ENCODE measurements around the gene RCAN1.

DNA sequence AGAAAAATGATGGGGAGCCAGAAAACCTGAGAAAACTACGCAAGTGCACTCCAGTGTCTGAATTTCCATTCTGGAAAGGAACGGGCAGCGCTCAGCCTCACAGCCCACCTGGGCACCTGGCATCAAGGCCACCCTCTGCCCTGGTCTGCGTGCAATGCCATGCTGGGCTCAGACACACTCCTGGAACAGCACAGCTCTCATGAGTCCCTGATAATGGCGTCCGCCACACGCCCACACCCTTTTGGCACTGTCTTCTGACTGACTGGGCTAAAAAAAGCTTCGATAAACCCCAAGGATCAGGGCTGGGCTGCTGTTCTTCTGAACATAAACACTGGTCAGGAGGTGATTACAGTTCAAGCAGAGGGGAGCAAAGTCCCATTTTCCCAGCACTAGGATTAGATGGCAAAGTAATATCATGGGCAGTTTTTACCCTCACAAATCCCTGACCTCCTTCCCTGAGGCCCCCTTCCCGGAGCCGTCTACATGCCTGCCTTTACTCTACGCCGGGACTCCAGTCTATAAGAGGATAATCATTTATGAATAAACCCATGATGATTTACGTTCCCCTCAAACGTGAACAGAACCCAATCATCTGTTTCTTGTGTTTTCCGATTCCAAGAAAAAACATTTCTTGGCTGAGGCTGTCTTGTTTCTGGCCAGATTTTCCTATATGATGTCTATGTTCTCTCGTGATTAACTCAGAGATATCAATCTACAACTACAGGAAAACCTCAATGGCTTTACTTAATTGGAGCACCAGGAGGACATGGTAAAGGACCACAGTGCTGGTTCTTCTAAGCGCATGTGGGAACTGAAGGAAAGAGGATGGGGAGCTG is 22.6 kb downstream of the RCAN1 start:
- no peak for TF ChIP-seq EP300 (IDR thresholded peaks at IDR 0.05)
- TF ChIP-seq, protein P1, sequence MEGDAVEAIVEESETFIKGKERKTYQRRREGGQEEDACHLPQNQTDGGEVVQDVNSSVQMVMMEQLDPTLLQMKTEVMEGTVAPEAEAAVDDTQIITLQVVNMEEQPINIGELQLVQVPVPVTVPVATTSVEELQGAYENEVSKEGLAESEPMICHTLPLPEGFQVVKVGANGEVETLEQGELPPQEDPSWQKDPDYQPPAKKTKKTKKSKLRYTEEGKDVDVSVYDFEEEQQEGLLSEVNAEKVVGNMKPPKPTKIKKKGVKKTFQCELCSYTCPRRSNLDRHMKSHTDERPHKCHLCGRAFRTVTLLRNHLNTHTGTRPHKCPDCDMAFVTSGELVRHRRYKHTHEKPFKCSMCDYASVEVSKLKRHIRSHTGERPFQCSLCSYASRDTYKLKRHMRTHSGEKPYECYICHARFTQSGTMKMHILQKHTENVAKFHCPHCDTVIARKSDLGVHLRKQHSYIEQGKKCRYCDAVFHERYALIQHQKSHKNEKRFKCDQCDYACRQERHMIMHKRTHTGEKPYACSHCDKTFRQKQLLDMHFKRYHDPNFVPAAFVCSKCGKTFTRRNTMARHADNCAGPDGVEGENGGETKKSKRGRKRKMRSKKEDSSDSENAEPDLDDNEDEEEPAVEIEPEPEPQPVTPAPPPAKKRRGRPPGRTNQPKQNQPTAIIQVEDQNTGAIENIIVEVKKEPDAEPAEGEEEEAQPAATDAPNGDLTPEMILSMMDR (IDR thresholded peaks at IDR 0.05): no peak
- TF ChIP-seq POLR2A (IDR thresholded peaks at IDR 0.05): no peak
